Fibroblast of skin of back (primary cell): ENCODE results near the gene LPCAT1.

Experiments used
- DNase-seq: peaks from one replicate; pipeline ENCODE4 v3.0.0-alpha.2; 2013

LPCAT1 gene

DNA sequence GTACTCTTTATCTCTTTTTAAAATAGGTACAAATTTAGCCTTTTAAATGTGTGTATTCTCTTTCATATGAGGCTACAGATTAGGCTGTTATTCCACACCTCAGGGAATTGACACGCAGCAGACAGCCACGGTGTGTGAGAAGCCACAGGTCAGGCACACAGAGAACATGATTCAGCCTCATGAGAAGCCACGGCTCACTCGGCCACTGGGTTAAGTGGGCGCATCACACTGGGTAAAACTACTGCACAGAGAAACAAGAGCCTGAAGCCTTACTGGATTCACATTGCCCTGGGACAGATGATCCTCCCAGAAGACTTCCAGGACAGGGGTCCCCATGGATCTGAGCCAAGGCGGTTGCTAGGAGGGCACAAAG is 28.2 kb downstream of the LPCAT1 start:
- no peak for DNase-seq

DNA sequence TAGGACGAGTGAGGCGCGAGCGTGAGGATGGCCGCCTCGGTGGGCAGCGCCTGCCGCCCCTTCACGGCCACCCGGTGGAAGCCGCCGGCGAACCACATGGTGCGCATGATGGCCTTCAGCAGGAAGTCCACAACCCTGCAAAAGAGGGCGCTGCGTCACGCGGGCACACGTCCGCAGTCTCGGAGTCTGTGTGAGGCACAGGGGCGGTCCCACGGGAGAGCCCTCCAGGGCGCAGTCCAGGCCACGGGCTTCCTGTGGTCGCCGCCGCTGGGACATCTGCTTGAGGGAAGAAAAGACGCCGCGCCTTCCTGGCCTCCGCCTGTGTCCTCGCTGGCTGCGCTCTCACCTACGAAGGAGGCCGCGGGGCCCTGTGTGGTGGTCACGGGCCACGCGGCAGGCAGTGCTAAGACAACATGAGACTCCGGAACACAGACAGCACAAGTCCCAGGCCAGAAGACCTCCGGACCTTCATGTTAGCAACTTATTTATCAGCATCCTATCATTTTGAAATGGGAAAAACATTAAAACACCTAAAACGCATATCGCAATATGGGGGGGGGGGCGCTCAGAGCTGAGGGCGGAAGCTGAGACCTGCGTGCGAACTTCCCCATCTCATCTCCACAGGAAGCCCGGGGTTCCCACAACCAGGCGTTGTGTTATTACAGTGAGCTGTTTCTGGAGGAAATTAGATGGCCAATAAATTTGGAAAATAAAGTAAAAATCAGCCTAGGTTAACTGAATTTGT is 28.8 kb downstream of the LPCAT1 start:
- DNase-seq: no peak

DNA sequence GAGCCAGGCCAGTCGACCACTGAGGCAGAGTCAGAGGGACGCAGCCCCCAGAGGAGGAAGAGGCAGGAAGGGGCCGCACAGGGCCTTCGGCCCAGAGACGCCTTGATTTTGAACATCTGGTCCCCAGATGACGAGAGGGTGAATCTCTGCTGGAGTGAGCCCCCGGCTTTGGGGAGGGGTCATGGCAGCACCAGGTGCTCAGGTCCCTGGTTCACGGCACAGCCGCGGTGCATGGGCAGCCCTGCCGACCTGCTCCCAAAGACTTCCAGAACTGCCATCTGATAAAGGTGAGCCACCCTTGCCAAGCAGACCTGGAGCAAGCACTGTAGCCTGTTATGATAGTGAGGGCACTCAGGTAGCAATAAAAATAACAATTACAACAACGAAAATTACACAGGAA is 29.8 kb downstream of the LPCAT1 start:
- DNase-seq: no peak

DNA sequence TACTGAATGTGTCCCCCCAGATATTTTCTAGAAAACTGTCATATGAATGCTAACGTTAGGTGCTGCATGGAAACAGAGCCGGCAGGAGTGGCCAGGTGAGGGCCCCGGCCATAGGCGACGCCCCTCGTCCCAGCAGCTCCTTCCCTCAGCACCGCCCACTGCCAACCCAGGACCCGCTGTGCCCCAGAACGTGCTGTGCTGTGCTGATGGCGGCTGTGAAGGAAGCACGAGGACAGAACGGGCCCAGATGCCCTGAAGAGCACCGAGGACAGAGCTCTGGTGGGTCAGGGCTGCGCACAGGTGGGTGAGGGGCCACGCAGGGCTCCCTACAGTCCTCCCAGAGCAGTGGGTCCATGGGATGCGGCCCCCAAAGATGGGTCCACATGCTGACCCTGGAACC is 30.3 kb downstream of the LPCAT1 start:
- DNase-seq: no peak

DNA sequence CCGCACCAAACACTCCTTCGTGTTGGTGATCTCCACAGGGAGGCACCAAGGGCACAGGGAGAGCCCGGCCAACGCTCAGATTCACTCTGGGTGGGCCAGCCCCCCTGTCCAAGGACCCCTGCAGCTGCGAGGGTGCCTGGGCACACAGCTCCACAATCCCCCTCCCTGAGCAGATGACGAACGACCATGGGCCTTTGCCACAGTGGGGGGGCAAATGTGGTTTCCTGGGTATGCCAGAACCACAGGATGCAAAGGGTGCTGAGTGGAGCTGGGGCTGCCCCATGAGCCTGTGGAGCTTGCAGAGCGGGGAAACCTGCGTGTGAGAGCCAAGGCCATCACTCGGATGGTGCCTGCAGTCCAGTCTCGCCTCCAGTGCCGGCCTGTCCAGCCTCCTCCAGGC is 31.0 kb downstream of the LPCAT1 start:
- no peak for DNase-seq

DNA sequence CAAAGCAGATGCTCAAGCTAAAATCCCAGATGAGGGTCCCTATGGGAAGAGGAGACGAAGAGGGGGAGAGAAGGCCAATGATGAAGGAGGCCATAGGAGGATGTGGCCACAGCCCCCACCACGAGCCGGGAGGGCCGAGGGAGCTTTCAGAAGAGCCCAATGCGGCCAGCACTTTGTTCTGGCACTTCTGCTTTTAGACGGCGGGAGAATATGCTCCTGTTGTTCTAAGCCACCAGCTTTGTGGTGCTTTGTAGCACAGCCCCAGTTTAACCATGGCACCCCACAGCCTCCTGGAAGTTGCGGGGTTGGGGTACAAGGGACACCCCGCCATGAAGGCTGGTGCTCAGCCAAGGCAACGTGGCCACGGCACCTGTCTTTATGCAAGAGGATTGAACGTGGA is 33.4 kb downstream of the LPCAT1 start:
- no peak for DNase-seq

DNA sequence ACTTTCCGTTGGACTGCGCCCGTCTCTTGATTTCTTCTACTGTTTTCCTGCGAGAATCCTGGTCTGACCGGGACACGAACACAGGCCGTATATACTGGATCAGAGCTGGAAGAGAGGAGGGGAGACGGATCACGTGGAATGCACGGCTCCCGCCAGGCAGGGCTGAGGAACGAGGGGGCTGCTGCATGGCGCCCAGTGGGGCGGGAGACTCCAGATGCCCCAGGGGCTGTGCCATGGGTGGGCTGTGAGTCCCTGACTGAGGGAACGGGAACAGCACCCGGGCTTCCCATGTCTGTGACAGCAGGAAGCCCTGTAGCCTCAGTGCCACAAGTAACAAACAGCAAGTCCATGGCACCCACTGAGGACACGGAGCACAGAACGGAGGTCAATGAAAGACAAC is 34.0 kb downstream of the LPCAT1 start:
- no peak for DNase-seq

DNA sequence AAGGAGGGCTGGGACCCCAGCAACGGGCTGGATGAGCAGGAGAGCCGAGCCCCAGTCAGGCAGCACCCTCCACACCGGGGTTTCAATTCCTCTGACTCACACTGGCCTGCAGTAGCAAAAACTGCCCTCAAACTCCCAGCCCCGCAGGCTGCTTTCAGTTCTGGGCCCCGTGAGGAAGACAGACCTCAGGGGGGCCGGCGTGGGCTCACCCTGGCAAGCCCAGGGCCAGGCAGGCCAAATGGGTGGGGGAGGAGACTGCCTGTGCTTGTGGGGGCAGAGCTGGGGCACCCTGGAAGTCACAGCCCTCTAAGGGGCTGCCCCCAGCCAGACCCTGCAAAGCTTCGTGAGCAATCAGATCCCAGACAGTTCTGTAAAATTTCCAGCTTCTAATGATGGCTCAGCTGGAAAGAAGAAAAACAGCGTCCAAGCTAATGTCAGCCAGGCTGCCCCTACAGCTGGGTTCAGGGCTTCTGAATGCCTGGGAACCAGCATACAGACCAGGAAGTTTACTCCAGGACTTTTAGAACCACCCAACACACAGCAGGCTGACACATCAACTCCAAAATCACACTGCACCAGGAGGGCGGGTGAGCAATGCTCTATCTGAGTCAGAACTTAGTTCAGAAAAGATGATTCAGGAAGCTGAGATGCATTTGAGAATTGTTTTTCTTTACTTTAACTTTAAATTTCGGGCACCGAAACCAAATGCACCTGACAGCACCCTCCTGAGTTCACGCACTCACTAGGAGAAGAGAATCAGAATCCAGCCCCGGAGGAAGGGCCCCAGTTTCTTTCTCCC is 34.7 kb downstream of the LPCAT1 start:
- peak; percentile 84 for DNase-seq

DNA sequence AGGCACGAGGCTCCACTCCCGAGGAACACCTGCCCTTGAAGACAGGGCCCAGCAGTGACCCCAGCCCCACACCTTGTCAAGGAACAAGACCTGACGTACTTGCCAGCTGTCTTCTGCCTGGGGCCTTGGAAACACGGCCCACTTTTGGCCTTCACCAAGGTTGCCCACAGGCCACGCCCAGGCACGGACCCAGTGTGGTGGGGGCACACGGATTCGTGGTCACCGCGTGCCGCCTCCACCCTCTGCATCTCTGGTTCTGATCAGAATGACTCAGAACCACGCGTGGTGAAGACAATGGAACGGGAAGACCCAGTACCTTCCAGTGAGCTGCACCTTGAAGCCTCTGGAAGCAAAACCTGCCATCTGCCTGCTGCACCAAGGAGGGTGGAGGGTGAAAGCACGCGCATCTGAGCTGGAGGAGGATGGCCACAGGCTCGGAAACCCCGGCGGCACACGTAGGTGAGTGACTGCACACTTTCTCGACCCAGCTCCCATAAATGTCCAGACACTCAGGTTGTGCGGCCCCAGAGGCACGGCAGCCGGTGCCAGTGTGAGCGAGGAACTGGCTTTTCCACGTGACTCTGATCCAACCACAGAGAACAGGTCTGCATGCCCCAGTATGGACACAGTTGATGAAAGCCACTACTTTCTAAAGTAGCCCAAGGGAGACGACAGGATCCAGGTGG is 36.5 kb downstream of the LPCAT1 start:
- DNase-seq: no peak

DNA sequence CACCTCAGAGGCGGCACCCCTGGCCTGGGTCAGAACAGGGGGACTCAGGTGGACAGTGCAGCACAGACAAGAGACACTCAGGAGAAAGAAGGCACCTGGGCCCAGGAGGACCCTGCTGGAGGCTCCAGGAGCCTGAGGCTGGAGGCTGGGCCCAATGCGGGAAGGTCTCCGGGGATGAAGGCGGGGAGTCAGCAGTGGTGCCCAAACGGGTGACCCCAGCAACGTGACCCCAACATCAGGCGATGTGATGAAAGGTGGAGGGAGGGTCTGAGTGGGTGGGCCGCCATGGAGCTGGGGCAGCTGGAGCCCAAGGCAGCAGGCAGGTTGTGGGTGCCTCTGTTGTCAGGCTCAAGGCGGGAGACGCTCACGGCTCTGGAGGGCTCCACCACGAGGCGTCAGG is 37.5 kb downstream of the LPCAT1 start:
- DNase-seq: no peak

DNA sequence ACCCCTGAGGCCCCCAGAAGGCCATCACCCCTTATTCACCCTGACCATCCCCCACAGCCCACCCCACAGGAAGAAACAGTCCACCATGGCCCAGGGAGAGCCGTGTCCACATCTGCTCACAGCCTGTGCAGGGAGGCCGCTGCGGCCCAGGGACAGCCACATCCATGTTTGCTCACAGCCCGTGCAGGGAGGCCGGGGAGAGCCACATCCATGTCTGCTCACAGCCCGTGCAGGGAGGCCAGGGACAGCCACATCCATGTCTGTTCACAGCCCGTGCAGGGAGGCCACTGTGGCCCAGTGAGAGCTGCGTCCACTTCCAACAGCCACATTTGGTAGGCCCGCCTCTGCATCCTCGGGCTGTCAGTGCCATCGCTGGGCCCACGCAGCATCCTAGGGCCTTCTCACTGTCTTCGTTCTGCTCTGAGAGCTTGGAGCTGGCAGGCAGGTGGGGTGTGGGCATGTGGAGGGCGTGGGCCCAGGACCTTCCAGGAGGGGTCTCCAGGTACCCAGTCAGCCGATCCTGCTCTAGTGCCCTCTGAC is 38.1 kb downstream of the LPCAT1 start:
- no peak for DNase-seq

DNA sequence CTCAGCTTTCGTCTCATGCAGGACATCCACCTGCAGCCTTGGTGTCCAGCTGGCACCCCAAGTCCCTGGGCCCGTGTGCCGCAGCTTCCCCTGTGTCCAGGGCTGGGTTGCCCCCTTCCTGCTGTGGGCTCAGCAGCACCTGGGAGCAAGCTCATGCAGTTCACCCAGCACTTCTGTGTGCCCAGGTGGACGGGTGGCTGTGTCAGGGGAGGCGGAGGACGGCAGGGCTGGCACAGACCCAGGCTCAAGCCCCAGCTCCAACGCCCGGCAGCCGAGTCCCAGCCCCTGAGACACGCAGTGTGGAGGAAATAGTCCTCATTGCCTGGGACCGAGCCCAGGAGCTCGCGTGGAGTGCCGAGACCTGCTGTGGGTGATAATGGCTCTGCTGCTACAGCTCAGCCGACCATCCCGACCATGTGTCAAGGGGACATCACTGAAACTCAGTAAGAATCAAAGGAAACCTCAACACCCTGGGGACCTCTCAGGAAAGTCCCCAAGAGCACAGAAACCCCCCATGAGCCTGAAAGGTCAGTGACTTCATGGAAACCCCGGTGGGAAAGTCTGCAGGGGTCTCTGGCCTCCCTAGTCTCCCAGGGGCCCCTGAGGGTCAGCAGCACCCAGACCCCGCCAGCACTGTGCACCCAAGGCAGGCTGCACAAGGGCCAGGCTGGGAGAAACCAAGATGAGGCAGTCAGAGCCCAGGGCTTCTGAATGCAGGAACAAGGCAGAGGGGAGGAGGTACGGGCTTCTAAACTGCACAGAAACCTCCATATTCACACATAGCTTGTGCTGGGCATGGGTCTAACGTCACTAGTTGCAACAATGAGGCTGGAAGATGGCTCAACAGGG is 38.8 kb downstream of the LPCAT1 start:
- no peak for DNase-seq

DNA sequence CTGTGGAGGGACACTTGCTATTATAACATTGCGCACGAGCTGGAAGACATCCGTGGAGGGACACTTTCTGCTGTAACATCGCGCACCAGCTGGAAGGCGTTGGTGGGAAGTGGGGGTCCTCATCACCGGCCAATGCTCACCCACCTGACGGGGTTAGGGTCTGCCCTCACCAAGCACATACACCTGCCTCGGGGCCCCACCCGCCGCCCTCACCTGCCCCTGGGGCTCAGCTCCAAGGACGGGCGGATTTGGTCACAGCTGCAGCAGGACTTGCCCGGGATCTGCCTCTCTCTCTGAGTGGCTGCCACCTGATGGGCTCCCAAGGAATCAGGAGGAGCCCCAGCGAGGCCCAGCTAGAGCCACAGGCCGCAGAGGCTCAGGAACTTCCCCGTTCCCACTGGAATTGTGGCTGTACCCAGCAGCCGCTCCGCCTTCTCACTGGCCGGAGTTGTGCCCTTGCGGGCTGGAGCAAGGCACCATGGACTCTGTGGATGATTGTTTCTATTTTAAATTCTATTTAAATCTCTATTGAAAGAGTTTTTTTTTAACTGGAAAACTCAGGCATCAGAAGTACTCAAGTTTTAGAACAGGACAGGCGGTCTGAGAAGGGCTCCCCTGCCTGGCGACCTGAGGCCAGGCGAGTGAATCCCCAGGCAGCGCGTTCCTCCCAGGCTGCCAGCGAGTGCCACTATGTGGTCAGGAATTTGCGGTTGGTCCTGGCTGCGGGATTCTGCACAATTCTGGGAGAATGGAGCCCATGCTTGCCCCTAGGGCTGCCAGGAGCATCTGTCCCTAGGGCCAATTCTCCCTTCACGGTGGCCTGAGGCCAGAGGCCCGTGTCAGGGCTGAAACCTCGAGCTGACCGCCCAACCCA is 39.7 kb downstream of the LPCAT1 start:
- DNase-seq: no peak

DNA sequence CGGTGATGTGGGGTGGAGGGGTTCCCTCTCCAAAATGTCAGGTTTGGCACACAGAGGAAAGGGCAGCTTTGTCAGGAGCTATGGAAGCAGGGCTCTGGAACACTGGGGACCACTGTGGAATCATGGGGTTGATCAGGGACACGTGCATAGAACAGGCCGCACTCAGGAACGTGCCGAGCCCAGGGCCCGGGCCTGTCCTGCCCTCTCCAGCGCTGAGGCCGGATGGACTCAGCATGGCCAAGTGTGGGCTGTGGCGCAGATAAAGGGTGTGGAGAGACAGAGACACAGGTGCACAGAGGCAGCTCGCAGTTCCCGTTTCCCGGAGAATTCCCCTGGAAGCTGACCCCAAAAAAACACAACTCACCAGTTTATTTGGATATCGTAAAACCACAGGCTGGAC is 40.7 kb downstream of the LPCAT1 start:
- no peak for DNase-seq

DNA sequence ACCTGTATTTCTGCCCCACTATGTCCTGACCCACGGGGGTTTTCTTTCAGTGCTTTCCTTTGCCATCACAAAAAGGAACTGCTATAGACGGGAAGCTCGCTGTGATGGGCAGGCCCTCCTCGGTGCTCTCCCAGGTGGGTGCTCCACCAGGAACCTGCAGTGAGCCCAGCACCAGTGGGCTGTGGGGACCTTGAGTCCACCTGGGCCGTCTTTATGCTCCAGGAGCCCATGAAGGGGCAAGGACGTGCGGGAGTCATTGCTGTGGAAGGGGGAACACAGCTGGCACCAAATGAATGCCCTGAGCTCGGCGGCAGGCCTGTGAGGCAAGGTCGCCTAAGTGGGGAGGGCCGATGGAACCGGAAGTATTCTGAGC is 41.8 kb downstream of the LPCAT1 start:
- no peak for DNase-seq

DNA sequence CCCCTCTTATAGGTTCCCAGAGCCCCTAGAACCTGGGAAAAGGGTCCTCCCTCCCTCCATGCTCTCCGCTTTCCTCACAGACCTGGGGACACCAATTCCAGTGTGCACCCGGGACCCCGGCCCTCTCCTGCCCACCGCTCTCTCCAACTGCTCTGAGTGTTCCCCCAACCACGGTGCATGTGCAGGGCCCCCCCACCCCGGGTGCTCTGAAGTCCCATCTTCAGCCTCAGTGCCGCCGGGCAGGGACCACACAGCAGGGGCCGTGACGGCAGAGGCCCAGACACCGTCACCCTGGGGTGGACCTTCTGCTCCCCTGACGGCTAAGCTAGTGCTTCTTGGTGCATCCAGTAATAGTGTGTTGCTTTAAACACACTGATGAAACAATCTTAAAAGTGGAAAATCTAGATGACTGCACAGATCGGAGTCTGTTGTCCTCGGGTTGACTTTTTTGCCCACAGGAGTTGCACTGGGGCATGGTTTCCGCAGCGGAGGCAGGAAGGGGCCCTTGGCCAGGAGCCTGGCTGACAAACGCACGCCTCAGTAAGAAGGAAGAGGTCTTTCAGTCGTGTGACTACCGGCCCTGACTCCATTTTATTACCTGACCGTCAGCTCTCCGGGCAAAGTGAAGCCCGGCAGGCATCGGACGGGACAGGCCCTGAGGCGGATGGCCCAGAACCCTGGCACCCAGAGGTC is 42.3 kb downstream of the LPCAT1 start:
- DNase-seq: no peak

DNA sequence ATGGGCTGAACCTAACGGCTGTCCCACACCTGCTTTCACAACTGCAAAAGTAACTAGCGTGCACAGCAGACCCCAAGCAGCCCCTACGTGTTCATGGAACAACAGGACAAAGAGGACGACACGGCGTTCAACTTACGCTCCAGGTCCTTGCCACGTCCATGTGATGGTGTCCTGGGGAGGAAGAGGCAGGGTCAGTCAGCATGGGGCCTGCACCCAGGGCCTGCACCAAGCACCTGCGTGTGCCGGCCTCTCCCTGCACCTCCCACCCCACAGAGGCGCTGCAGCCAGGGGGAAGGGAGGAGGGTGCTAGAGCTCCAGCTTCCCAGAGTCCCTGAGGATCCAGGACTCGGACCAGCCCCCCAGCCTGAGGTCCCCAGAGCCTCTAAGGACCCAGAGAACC is 43.0 kb downstream of the LPCAT1 start:
- no peak for DNase-seq

DNA sequence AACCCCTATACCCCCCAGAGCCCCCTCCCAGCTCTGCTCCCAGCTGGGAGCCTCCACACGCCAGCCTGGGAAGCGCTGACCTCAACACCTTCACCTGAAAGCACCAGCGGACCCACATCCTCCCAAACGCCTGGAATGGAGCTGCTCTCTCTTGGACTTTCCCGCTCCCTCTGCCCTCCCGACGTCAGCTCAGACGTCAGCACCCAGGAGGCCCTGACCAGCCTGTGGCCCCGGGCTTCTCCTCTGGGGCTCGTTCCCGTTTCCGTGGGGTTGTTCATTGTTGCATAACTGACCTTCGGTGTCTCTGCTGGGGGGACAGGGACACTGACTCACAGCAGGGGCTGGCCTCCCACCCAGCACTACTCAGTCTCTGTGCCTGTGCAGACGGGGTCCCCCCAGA is 43.5 kb downstream of the LPCAT1 start:
- DNase-seq: no peak

DNA sequence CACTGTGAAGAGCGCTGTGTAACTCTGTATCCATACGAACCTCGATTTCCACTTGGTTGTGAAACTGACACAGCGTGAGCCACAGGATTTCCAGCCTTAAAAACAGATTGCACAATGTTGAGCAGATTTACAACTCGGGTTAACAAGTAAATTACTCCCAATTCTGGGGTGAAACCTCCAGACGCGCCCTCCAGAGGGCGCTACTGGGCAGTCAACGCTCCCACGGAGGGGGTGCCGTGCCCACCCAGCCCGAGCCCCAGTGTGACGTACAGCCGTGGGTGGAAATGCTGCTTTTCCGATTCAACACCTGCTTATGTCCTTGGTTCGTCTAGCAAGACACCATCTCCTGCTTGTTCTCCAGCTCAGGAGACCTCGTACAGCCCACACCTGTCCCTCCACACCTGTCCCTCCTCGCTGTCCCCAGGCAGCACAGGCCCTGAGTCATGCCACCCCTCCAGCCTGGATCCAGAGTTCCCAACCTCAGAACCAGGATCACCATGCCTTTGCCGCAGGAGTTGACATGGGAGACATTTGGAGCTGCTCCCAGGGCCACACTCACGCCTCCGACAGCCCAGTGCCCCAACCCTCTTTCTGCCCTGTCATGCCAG is 44.1 kb downstream of the LPCAT1 start:
- DNase-seq: no peak

DNA sequence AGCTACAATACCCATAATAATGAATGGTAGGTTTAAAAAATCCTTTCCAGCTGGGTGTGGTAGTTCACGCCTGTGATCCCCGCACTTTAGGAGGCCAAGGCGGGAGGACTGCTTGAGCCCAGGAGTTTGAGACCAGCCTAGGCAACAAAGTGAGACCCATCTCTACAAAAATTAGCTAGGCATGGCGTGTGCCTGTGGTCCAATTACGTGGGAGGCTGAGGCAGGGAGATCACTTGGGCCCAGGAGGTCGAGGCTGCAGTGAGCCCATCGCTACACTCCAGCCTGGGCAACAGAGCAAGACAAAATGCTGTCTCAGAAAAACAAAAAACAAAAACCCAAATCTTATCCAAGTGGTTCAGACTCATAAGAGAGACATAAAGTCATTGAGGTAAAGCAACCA is 44.7 kb downstream of the LPCAT1 start:
- DNase-seq: no peak
